Measurements from ENCODE around the gene CSTF2T. TPM values are rescaled to one million over a fixed set of nuclear protein-coding genes. Genes with fewer than 3 reads are reported as not detected.
"Not testable (repeated sequence)": the region's sequence is repeated elsewhere in the genome, so short reads cannot be mapped to it uniquely, and the experiment has no call there.

CSTF2T gene
- total RNA-seq, 1 donor from 2014 or later, result 21.9 TPM

DNA sequence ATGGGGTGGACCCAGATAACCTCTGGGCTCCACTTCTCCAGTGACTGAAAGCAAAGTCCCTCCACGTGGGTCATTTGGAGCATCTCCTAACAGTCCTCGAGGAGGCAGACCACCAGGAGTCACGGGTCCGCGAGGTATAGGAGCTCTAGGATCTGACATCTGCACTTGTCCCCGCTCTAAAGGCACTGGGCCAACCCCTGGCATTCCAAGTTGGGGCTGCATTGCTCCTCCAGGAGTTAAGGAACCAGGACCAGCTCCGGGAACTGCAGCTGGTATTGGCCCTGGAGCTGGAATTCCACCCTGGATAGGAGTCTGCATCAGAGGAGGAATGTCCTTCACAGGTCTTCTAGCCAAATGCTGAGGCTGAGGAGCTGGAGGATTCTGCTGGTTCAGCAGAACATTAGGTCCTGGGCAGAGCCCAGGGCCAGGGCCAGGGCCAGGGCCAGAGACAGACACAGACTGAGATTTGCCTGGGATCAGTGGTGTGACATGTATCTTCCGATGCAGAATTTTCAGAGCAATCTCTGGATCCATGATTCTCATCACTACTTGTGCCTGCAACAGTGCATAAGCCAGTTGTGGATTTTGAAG, 827 bp downstream of the CSTF2T start:
- no peak for DNase-seq (ENCODE audit: low read depth)

DNA sequence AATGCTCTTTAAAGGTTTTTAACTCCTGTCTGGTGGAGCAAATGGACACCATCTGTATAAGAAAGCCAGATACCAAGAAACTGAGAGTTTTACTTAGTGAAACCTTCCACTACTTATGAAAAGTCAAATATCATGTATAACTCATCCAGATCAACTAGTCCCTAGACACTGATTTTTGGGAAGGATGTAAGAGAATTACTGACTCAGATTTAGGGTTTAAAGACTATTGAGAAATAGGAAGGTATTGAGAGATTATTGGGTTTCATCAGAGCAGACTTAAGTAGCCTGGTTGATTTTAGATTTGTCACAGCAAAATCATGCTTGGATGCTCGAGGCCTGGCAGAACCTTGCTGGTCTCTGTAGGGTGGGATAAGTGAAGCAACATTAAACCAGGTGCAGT, 3.1 kb downstream of the CSTF2T start:
- DNase-seq (ENCODE audit: low read depth), result no peak

DNA sequence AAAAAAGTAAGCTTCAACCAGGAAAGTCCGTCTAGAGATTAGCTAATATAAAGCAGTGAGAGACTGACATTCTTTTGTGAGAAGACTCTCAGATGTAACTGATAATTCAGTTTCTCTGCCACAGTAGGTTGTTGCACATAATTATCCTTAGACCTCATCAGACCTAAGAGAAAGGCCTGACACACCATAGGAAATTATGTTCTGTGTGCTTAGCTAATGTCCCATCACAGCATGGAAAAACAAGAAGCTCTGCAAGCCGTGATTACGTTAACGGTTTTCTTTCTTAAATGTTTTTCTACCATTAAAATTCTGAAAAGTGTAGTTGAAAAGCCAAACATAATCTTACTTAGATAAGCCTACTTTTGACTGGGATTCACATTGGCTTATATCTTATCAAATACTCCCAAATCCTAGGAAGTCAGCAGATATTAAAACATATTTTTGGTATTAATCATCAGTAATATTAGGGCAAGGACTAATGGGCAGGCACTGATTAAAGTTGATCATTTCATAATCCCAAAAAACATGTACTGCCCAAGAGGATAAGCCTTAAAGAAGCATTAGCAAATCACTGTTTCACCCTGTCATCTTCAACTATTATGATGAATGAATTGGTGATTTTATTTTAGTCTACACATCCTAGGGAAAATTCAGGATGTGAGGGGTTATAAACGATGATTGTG, 5.2 kb downstream of the CSTF2T start:
- DNase-seq (ENCODE audit: low read depth), result no peak

DNA sequence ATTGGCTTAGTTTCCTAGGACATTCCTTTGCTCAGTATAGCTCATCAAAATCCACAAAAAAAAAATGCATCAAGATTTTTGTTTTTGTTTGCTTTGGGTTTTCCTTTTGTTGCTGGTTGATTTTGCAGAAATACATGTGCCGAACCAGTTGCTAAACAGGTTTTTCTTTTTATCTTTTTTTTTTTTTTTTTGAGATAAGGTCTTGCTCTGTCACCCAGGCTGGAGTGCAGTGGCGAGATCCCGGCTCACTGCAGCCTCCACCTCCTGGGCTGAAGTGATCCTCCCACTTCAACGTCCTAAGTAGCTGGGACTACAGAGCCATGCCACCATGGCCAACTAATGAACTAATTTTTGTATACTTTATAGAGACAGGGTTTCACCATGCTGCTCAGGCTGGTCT, 8.3 kb downstream of the CSTF2T start:
- no peak for DNase-seq (ENCODE audit: low read depth)

DNA sequence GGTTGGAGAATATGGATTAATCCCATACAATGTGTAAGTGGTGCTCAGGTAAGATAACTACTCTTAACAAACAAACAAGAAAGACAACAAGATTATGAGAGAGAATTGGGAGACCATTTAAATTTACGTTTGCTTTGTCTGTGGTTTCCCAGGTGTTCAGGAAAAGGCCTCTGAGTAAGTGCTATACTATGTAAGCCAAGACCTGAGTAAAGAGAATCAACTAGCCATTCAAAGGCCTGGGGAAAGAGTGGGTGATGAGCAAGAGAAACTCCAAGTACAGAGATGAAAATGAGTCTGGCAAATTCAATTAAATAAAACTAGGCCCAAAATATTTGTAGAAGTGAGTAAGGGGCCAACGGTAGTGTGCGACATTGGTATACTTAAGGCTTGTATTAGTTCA, 9.9 kb downstream of the CSTF2T start:
- DNase-seq (ENCODE audit: low read depth), result no peak

DNA sequence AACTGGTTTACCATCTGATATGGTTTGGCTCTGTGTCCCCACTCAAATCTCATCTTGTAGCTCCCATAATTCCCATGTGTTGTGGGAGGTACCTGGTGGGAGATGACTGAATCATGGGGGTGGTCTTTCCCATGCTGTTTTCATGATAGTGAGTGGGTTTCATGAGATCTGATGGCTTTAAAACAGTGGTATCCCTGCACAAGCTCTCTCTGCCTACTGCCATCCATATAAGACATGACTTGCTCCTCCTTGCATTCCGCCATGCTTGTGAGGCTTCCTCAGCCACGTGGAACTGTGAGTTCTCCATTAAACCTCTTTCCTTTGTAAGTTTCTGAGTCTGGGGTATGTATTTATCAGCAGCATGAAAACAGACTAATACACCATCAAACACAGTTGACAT, 10.6 kb downstream of the CSTF2T start:
- not testable (repeated sequence) for DNase-seq (ENCODE audit: low read depth)

DNA sequence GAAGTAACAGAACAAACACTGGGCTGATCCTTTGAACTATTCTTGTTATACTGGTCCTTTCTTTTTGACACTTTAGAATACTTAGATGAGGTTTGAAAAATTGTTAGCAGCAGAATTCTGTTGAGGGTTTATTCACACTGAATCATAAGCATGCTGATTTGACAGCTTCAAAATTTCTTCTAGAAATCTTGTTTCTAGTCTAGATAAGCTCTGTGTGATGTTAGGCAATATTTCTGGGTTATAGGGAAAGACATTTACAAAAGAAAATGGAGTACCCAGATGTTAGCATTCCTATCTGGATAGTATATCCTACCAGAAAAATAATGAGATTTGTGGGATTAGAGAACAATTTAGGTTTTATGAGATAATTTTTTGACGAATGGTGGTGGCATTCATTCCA, 12.1 kb downstream of the CSTF2T start:
- DNase-seq (ENCODE audit: low read depth), result no peak

DNA sequence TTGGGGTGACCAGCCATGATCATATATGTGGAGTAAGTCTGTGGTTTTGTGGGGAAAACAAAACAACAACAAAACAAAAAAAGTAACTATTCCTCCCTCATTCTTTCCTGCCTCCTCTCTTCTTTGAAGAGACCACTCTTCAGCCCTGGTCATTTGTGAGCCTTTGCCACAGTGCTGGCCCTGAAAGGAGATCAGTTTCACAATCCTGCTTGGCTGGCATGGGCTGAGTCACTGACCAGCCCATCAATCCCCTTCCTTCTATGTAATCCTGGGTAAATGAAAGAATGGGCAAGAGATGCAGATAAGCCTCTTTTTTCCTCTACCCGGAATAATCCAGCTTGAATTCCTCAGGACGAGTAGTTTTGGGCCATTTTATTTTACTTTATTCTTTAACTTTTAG, 13.6 kb downstream of the CSTF2T start:
- peak; percentile 42 for DNase-seq (ENCODE audit: low read depth)

DNA sequence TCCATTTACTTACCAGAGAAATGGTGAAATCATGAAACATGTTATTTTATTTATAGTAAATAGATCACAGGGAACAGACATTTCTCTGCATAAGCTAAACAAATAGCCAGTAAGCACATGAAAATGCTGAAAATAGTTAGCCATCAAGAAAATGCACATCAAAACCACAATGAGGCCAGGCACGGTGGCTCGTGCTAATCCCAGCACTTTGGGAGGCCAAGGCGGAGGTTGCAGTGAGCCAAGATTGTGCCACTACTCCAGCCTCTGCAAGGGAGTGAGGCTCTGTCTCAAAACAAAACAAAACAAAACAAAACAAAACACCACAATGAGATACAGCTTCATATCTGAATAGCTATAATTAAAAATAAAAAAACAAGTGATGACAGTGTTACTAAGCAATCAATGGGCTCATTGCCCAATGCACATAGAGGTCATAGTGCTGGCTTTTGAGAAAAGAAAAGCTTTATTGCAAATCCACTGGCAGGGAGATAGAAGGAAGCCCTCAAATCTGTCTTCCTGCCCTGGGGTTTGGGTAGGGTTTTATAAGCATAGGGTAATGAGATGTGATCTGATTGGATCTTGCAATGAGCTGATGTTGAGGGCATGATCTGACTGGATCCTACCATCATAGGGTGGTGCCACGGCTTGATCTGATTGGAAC, 16.2 kb downstream of the CSTF2T start:
- peak; percentile 25 for DNase-seq (ENCODE audit: low read depth)

DNA sequence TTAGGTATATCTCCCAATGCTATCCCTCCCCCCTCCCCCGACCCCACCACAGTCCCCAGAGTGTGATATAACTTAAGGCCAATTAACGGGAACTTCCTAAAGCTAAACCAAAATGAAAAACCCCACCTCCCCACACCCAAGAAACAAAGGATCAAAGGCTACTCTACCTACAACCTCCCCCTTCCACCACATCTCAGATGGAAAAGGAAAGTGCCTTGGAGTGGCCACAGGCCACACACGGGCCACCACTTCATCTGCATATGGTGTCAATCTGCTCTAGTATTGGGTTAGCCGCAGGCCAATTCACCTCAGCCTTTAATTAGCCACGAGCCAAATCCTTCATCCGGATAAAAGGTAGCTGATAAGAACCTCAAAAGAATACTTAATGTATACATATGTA, 19.6 kb downstream of the CSTF2T start:
- no peak for DNase-seq (ENCODE audit: low read depth)

DNA sequence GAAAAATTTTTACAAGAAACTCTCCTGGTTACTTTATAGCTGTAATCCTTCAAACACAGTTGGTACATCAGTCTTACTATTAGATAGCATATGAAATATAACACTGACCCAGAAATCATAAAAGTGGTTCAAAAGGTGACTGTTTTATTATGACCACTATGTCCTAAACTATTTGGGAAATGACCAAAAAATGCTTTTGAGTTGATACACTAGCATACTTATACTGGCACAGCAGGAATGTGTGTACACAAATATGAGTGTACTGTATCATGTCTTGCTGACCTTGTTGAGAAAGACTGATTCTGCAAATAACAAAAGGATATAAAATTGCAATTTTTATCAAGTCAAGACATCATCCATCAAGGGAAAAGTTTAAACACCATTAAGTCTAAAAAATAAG, 24.3 kb downstream of the CSTF2T start:
- no peak for DNase-seq (ENCODE audit: low read depth)

DNA sequence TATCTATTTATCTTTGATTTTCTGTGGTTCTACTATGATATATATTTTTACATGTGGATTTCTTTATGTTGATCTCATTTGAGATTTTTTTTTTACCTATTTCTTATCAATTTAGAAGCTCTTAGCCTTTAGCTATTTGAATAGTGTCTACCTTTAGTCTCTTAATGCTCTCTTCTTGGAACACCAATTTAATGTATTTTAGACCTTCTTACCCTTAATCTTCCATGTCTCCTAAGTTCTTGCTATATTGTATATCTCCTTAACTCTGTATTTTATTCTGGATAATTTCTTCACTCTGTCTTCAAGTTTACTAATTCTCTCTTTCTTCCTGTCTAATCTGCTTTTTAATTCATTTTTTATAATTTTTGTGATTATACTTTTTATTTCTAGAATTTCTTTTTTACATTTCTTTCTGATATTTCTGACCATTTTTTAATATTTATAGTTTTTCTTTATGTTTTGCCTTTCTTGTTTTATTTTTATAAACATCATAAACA, 27.3 kb downstream of the CSTF2T start:
- DNase-seq (ENCODE audit: low read depth), result no peak

DNA sequence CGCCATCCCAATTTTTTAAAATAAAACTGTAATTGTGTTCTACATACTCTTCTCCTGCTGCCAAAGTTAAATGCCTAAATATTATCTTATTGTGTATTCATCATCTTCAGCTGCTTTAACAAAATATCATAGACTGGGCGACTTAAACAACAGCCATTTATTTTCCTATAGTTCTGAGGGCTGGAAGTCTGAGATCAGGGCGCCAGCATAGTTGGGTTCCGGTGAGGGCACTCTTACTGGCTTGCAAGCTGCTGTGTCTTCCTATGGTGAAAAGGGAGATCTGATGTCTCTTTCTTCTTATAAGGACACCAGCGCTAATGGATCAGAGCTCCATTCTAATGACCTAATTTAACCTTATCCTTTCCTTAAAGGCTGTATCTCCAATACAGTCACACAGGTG, 30.4 kb downstream of the CSTF2T start:
- no peak for DNase-seq (ENCODE audit: low read depth)

DNA sequence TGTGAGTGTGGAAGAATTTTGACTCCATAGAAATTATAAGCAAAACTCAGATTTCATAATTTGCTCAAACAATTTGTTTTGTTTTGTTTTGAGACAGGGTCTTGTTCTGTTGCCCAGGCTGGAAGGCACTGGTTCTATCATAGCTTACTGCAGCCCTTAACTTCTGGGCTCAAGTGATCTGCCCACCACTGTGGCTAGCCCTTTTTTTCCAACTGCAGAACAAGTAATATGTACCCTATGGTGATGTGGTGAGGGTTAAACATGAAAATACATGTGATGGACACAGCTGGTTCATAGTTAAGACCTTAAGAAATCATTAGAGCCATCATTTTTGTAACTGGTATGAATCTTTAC, 31.1 kb downstream of the CSTF2T start:
- no peak for DNase-seq (ENCODE audit: low read depth)

DNA sequence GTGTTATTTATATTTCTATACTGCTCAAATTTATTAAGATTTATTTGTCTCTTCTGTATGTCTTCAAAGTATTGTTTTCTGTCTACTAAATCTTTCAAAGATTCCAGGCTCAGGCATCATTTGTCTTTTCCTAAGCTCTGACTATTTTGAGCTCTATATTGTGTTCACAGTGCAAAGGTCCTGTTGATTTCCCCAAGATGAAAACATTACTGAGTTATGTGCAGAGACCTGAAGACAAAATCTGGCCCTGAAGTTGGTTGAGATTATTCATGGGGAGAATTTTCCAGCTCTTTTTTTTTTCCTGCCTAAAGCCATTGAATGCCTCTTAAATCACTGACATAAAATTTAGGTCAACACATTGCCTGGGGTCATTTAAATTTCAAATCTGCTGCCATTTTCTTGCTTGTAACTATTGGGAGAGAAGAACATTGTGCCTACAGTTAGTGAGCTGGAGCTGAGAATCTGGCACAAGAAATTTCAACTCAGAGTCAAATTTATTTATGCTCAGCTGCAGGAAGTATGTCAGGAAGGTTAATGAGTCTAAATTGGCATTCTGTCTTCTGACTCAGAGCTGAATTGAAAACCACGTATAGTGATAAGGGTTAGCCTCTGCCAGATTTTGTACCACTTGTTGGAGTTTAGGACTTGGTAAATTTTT, 31.6 kb downstream of the CSTF2T start:
- peak; percentile 16 for DNase-seq (ENCODE audit: low read depth)

DNA sequence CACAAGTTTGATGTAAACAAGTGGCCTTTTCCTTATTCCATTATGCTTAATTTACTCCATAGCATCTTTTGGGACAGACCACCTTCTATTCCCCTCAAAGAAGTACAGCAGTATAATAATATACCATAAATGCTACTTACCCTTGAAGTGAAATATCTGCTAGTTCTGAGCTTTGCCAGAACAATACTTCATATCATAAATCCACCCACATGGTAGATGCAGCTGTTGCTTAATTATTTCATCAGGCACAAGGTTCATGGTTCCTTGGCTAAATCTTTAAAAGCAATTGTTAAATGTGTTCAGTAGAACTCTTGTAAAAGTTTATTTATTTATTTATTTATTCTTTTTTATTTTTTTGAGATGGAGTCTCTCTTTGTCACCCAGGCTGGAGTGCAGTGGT, 32.9 kb downstream of the CSTF2T start:
- DNase-seq (ENCODE audit: low read depth), result peak; percentile 50

DNA sequence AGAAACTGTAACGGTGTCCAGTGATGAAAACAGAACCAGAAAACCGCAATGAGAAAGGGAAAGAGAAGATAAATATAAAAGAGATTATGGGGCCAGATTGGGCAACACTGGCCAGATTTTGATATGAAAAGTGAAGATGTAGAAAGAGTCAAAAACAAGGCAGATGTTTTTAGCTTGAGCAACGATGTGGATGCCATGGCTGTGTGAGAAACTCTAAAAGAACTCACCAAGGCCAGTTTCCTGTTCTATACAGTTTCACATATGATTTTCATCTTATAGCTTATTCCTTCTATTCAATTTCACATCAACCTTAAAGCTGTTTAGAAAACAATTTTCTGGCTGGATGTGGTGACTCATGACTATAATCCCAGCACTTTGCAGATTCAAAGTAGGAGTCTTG, 36.3 kb downstream of the CSTF2T start:
- DNase-seq (ENCODE audit: low read depth), result no peak

DNA sequence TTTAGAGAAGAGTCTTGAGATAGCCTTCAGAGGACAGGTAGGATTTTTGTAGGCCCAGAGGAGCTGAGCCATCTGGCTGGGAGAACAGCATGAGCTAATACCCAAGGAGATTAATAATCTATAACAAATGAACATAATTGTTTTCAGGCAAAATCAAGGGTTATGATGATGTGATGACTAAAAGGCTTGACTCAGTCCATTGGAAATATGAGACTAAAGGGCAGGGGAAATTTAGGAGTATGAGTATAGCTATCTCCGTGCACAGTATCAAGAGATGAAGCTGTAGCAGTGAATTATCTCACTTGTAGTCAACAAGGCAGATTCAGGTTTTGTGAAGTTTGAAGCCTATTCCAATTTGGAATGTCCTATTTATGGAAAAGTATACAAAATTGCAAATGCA, 40.1 kb downstream of the CSTF2T start:
- DNase-seq (ENCODE audit: low read depth), result no peak

DNA sequence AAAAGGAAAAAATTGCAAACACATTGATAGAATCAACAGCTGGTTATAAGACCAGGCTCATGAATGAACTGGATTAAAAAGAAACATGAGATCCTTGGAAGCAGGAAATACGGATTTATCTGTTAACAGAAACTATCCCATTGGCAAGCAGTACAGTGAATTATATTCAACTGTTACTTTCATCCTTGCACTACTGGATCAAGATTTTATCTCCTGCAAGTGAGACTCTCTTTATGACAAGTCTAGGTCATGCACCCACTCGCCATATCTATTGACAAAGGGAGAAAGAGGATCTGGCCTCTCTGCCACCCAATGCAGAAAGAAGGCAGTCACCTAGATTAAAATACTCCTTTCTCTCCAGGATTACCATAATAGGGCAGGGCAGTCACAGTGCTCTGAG, 41.4 kb downstream of the CSTF2T start:
- no peak for DNase-seq (ENCODE audit: low read depth)

DNA sequence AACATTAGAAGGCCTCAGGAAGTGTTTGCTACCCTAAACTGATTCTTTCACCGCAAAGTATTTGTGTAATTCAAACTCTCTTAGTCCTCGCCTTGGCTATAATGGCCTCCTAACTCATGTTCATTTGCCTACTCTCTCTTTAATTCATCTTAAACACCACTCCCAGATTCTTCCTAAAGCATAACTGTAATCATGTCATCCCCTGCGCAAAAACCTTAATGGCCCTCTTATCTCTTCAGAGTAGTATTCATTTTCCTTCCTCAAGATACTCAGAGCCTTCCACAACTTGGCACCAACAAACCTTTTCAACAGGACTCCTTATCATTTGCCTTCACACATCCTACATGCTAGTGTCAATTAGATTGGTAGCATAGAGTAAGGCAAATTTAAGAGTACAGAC, 42.9 kb downstream of the CSTF2T start:
- no peak for DNase-seq (ENCODE audit: low read depth)

DNA sequence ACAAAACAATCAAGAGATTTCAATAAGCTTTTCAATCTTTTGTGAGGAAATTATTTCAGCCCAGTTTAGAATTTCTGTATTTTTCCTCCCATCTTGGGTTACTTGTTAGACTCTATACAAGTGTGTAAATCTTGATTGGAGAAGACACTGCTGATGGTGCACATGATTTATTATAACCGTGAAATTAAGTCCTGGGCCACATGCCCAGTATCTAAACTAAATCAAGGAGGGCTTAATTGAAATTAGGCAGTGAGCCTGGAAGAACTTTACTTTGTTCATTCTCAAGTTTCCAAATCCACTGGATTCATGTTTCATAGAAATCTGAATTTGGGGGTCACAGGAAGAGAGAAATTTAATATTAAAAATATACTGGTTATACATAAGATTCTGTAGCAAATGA, 44.5 kb downstream of the CSTF2T start:
- no peak for DNase-seq (ENCODE audit: low read depth)

DNA sequence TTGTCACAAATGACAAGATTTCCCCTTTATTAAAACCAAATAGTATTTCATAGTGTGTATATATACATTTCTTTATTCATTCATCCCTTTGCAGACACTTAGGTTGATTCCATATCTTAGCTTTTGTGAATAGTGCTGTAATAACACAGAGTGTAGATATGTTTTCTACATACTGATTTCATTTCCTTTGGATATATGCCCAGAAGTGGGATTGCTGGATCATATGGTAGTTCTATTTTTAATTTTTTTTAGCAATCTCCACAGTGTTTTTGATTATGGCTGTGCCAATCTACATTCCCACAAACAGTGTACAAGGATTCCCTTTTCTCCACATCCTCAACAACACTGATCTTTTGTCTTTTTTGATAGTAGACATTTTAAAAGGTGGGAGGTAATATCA, 46.4 kb downstream of the CSTF2T start:
- no peak for DNase-seq (ENCODE audit: low read depth)

All from myocyte (in vitro differentiated cells).